Endothelial cell of umbilical vein (primary cell): Measurements from ENCODE around the gene PSAP. TPM values are rescaled to one million over a fixed set of nuclear protein-coding genes. Genes with fewer than 3 reads are reported as not detected.

Source experiments
- BruUV-seq: library from RNA; stranded (reverse); fragments of 400-500 nt; replicated peaks from 2 replicates; lab custom pipeline; 2021; lab: Mats Ljungman, UMichigan
- CTCF ChIA-PET: fragments of 300-600, 350-600 bp; sonication (Branson Sonifier 250); formaldehyde crosslinking; loops from one replicate; lab custom pipeline; 2021; ENCODE audit warnings: antibody characterized with exemption, inconsistent platforms; lab: Charles Lee
- POLR2A ChIA-PET: fragments of 300-600, 350-600 bp; sonication (Branson Sonifier 250); formaldehyde crosslinking; loops from one replicate; lab custom pipeline; 2021; ENCODE audit warnings: antibody characterized with exemption, inconsistent platforms; lab: Charles Lee
- DNase-seq: peaks from one replicate; pipeline ENCODE4 v3.0.0-alpha.2; 2011; ENCODE audit warnings: low read depth, low spot score
- FAIRE-seq: peaks from 2 replicates; lab custom pipeline; 2011; peaks lifted over from hg19 to GRCh38; lab: Jason Lieb, UNC
- H2AFZ ChIP-seq: 2 replicates; pipeline ENCODE4 v1.6.0; 2012; ENCODE audit warnings: low read depth, low read length, control low read depth, inconsistent platforms
- H3K27ac ChIP-seq: 2 replicates; pipeline ENCODE4 v1.5.1; 2011; ENCODE audit warnings: low read depth, mild to moderate bottlenecking, control low read depth, low read length, moderate library complexity; ENCODE audit not compliant: insufficient read depth
- H3K27me3 ChIP-seq, 2 experiments: 2 replicates each; pipeline versions ENCODE4 v1.6.0 to v1.6.1; 2011; ENCODE audit warnings: low read length in 2 of 2, mixed read lengths in 1 of 2; ENCODE audit not compliant: control insufficient read depth in 2 of 2, insufficient read depth in 2 of 2
- H3K36me3 ChIP-seq, 2 experiments: 2 replicates in 1 of 2; 3 replicates in 1 of 2; pipeline ENCODE4 v1.5.1; 2011; ENCODE audit warnings: low read length in 2 of 2, mild to moderate bottlenecking in 1 of 2, moderate library complexity in 1 of 2; ENCODE audit not compliant: control insufficient read depth in 2 of 2, insufficient read depth in 2 of 2; ENCODE audit errors: extremely low read depth in 1 of 2
- H3K4me1 ChIP-seq: 3 replicates; pipeline ENCODE4 v1.5.1; 2011; ENCODE audit warnings: mild to moderate bottlenecking, low read length; ENCODE audit not compliant: control insufficient read depth, insufficient read depth; ENCODE audit errors: extremely low read depth
- H3K4me2 ChIP-seq: 2 replicates; pipeline ENCODE4 v1.6.1; 2011; ENCODE audit warnings: low read length, control low read depth, mixed read lengths; ENCODE audit not compliant: insufficient read depth
- H3K4me3 ChIP-seq, 3 experiments: fragments of 200-600 bp in 1 of 3; sonication (generic), shearing (Covaris generic) in 1 of 3; replicated peaks in 1 of 3; 2 replicates each; pipeline ENCODE4 v1.5.1; 2011 to 2016; ENCODE audit warnings: control low read depth in 3 of 3, low read length in 3 of 3, mild to moderate bottlenecking in 2 of 3, inconsistent platforms in 1 of 3, low read depth in 1 of 3, moderate library complexity in 1 of 3; ENCODE audit not compliant: insufficient read depth in 1 of 3
- H3K79me2 ChIP-seq: 2 replicates; pipeline ENCODE4 v1.6.0; 2012; ENCODE audit warnings: low read length, inconsistent platforms; ENCODE audit not compliant: control insufficient read depth, insufficient read depth
- H3K9ac ChIP-seq: replicated peaks from 2 replicates; pipeline ENCODE3; 2011; ENCODE audit warnings: low read length, control low read depth; ENCODE audit not compliant: insufficient read depth; ENCODE audit errors: extremely low read depth
- H3K9me1 ChIP-seq: replicated peaks from 3 replicates; pipeline ENCODE4 v1.6.0; 2011; ENCODE audit warnings: mild to moderate bottlenecking, low read length; ENCODE audit not compliant: control insufficient read depth, insufficient read depth; ENCODE audit errors: extremely low read depth
- H3K9me3 ChIP-seq: replicated peaks from 2 replicates; pipeline ENCODE4 v1.5.1; 2012; ENCODE audit warnings: low read length, inconsistent platforms; ENCODE audit not compliant: control insufficient read depth, insufficient read depth
- H4K20me1 ChIP-seq: replicated peaks from 2 replicates; pipeline ENCODE3; 2011; ENCODE audit warnings: mild to moderate bottlenecking, low read length; ENCODE audit not compliant: control insufficient read depth, insufficient read depth; ENCODE audit errors: extremely low read depth
- CTCF ChIP-seq, 2 donors: IDR thresholded peaks; 1 replicate in 1 of 2; 2 replicates in 1 of 2; pipeline ENCODE4 v1.5.1; 2011; ENCODE audit warnings: low read length in 2 of 2, mild to moderate bottlenecking in 2 of 2, moderate library complexity in 2 of 2, control low read depth in 1 of 2, inconsistent platforms in 1 of 2, low read depth in 1 of 2; ENCODE audit not compliant: insufficient read depth in 1 of 2; ENCODE audit errors: extremely low read depth in 1 of 2
- EZH2 ChIP-seq: IDR thresholded peaks from 2 replicates; pipeline ENCODE4 v1.6.1; 2012; ENCODE audit warnings: borderline replicate concordance, low read depth, mild to moderate bottlenecking, moderate library complexity, low read length, inconsistent platforms; ENCODE audit not compliant: severe bottlenecking
- FOS ChIP-seq: IDR thresholded peaks from 2 replicates; pipeline ENCODE4 v1.6.1; 2011; ENCODE audit warnings: mild to moderate bottlenecking, low read length, moderate library complexity, borderline replicate concordance; ENCODE audit not compliant: insufficient read depth
- GATA2 ChIP-seq: IDR thresholded peaks from 2 replicates; pipeline ENCODE4 v1.7.0; 2011; ENCODE audit warnings: low read depth, mild to moderate bottlenecking, moderate library complexity, mixed read lengths, low read length; ENCODE audit not compliant: insufficient read length, insufficient read depth
- JUN ChIP-seq: IDR thresholded peaks from 2 replicates; pipeline ENCODE4 v1.6.1; 2011; ENCODE audit warnings: borderline replicate concordance, low read depth; ENCODE audit not compliant: insufficient read length, insufficient read depth
- MAX ChIP-seq: IDR thresholded peaks from 2 replicates; pipeline ENCODE4 v1.6.1; 2011; ENCODE audit not compliant: insufficient read depth, insufficient read length
- MYC ChIP-seq: IDR thresholded peaks from one replicate; pipeline ENCODE4 v1.6.1; 2011; ENCODE audit warnings: mild to moderate bottlenecking, low read depth, low read length
- POLR2A ChIP-seq: IDR thresholded peaks from 2 replicates; pipeline ENCODE4 v1.6.1; 2012; ENCODE audit warnings: low read depth, mild to moderate bottlenecking, control low read depth, low read length
- POLR2AphosphoS5 ChIP-seq: IDR thresholded peaks from 2 replicates; pipeline ENCODE4 v1.6.1; 2012; ENCODE audit warnings: low read depth, mild to moderate bottlenecking, control low read depth, low read length, moderate library complexity; ENCODE audit not compliant: insufficient read depth
- dilution Hi-C: fragments of 300-500 bp; cut with MboI; formaldehyde crosslinking; loops from one replicate; pipeline ENCODE4 v1.15.0; 2019; ENCODE audit warnings: low sequenced_read_pairs; ENCODE audit not compliant: extremely low pct_ligation_motif_present
- intact Hi-C: fragments of 100-400 bp; cut with micrococcal nuclease; formaldehyde crosslinking; loops from one replicate; pipeline ENCODE4 v1.10.0; 2022
- polyA plus RNA-seq, 4 experiments: library from polyadenylated mRNA; depleted of rRNA in 3 of 4; stranded (reverse) in 3 of 4; unstranded in 1 of 4; fragments of >200 nt; gene quantifications; 2 replicates each; pipeline versions ENCODE4 v1.2.1 to v1.2.3, GENCODE V29; 2011 to 2012; ENCODE audit warnings: missing spikeins in 1 of 4
- total RNA-seq: library from RNA; stranded (reverse); gene quantifications from 2 replicates; pipeline ENCODE4 v1.2.3, GENCODE V29; 2021

Gene PSAP
- total and polyA plus RNA-seq, 2 donors (not counting 3 experiments of a cell fraction or from before 2014, with no cell fraction given), result 644 to 1,476 TPM

- no TSS peak for BruUV-seq
- Histone ChIP-seq H3K4me3 (no peak overlapping the region), H3K36me3 (peaks cover 0 to 6% of the 10 kb centered on the region in 2 experiments), H3K9ac (no peak overlapping the region), H3K9me3 (no peaks in the 10 kb centered on the region), H2AFZ (no peak overlapping the region), H4K20me1 (peaks cover 23% of the 10 kb centered on the region), H3K4me2 (no peak overlapping the region), H3K4me1 (peaks cover 20% of the 10 kb centered on the region), H3K27ac (no peak overlapping the region), H3K9me1 (no peaks in the 10 kb centered on the region), H3K27me3 (no peaks in the 10 kb centered on the region), H3K79me2 (peaks cover 97% of the 10 kb centered on the region)
- DNase-seq (no peak), FAIRE-seq (no peak)
- intact Hi-C loops, result loop anchor here (1.0 kb wide), 1 partner anchor 55 kb away; no protein-coding TSS in a partner anchor
- dilution Hi-C loops, result no loop called here
- ChIA-PET CTCF (interaction anchor here (1.2 to 9.6 kb wide), 2 partner anchors 55 to 208 kb away, joined by 5 to 152 read pairs; no protein-coding TSS in a partner anchor), POLR2A (no interaction called here)
- no peak for TF ChIP-seq POLR2A
- no peak for TF ChIP-seq EZH2
- TF ChIP-seq MAX, result no peak
- no peak for TF ChIP-seq POLR2AphosphoS5
- no peak for TF ChIP-seq GATA2
- no peak for TF ChIP-seq CTCF (IDR thresholded peaks at IDR 0.05; ENCODE audit: extremely low read depth in 1 of 2, insufficient read depth in 1 of 2, low read depth in 1 of 2, low read length in 2 of 2)
- no peak for TF ChIP-seq JUN
- TF ChIP-seq MYC, result no peak
- TF ChIP-seq FOS, result no peak
These were observed 10.1 kb downstream of the PSAP start for GRCh38 chr10:71840958-71841335.
